OCI-LY7 (cell line): ENCODE results near the gene AKT3.

Experiments used
- EZH2phosphoT487 ChIP-seq: fragments of 200-600 bp; sonication (generic); IDR thresholded peaks from 2 replicates; pipeline ENCODE4 v1.6.1; 2018; ENCODE audit warnings: low read depth, borderline replicate concordance, mild to moderate bottlenecking, mixed run types, antibody characterized with exemption, low read length, moderate library complexity, mixed read lengths
- TF ChIP-seq, protein P1 (sequence below): fragments of 200-600 bp; sonication (generic); conservative IDR thresholded peaks from 2 replicates; pipeline ENCODE4 v1.5.1; 2014; ENCODE audit warnings: mild to moderate bottlenecking, antibody characterized with exemption, low read length, moderate library complexity, mixed read lengths

GRCh38 chr1:243549108-243549507 is 300.9 kb downstream of the AKT3 start:
- TF ChIP-seq, protein P1, sequence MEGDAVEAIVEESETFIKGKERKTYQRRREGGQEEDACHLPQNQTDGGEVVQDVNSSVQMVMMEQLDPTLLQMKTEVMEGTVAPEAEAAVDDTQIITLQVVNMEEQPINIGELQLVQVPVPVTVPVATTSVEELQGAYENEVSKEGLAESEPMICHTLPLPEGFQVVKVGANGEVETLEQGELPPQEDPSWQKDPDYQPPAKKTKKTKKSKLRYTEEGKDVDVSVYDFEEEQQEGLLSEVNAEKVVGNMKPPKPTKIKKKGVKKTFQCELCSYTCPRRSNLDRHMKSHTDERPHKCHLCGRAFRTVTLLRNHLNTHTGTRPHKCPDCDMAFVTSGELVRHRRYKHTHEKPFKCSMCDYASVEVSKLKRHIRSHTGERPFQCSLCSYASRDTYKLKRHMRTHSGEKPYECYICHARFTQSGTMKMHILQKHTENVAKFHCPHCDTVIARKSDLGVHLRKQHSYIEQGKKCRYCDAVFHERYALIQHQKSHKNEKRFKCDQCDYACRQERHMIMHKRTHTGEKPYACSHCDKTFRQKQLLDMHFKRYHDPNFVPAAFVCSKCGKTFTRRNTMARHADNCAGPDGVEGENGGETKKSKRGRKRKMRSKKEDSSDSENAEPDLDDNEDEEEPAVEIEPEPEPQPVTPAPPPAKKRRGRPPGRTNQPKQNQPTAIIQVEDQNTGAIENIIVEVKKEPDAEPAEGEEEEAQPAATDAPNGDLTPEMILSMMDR, result no peak
- no peak for TF ChIP-seq EZH2phosphoT487
